ENCODE results near the gene GIT1. TPM values are rescaled to one million over a fixed set of nuclear protein-coding genes. Genes with fewer than 3 reads are reported as not detected.

GIT1 gene
- total RNA-seq, 1 experiment from 2014 or later, result 24.2 TPM

GRCh38 chr17:29613352-29613837, 23.9 kb upstream of the GIT1 start:
- H3K36me3 ChIP-seq (ENCODE audit: low read depth, low read length), result no peaks in the 10 kb centered on the region
- H3F3A ChIP-seq (ENCODE audit: low read length, unreplicated experiment), result no peaks in the 10 kb centered on the region
- no peak for ATAC-seq
- no peak overlapping the region for H3K27ac ChIP-seq (ENCODE audit: low read length)
- H3K9me3 ChIP-seq (ENCODE audit: low read length), result no peaks in the 10 kb centered on the region
- H4K20me1 ChIP-seq (ENCODE audit: low read length), result no peaks in the 10 kb centered on the region
- H3K9me2 ChIP-seq (replicated peaks; ENCODE audit: low read length), result no peaks in the 10 kb centered on the region
- no peak overlapping the region for H3K9ac ChIP-seq (ENCODE audit: low read length)
- no peaks in the 10 kb centered on the region for H3K79me2 ChIP-seq (ENCODE audit: low read length)
- peaks cover 16% of the 10 kb centered on the region for H3K4me1 ChIP-seq (ENCODE audit: insufficient read depth, low read length)
- H2AFZ ChIP-seq (ENCODE audit: low read length), result no peak overlapping the region
- intact Hi-C loops (cut with micrococcal nuclease), result no loop called here
- no peak overlapping the region for H3K4me2 ChIP-seq (ENCODE audit: low read length)
- BruUV-seq (replicated peaks), result no TSS peak
- ChIA-PET POLR2A (ENCODE audit: unreplicated experiment) (no interaction called here), CTCF (no interaction called here)
- H3K4me3 ChIP-seq (ENCODE audit: low read length), result no peak overlapping the region
- no peaks in the 10 kb centered on the region for H3K27me3 ChIP-seq (ENCODE audit: low read length)
- TF ChIP-seq CTCF (conservative IDR thresholded peaks at IDR 0.05; ENCODE audit: low read depth, low read length), result no peak
- no peak for TF ChIP-seq EZH2phosphoT487 (IDR thresholded peaks at IDR 0.05; ENCODE audit: borderline replicate concordance, low read length)
- TF ChIP-seq EZH2 (IDR thresholded peaks at IDR 0.05; ENCODE audit: low read length, unreplicated experiment), result no peak
- DNase-seq, result no peak

GRCh38 chr17:29612404-29613280, 23.2 kb upstream of the GIT1 start:
- ChIA-PET CTCF (no interaction called here), POLR2A (ENCODE audit: unreplicated experiment) (no interaction called here)
- no peaks in the 10 kb centered on the region for H3K27me3 ChIP-seq (ENCODE audit: low read length)
- H3K4me2 ChIP-seq (ENCODE audit: low read length), result no peak overlapping the region
- H3F3A ChIP-seq (ENCODE audit: low read length, unreplicated experiment), result no peaks in the 10 kb centered on the region
- no peaks in the 10 kb centered on the region for H3K79me2 ChIP-seq (ENCODE audit: low read length)
- peaks cover 14% of the 10 kb centered on the region for H3K4me1 ChIP-seq (ENCODE audit: insufficient read depth, low read length)
- H3K9me3 ChIP-seq (ENCODE audit: low read length), result no peaks in the 10 kb centered on the region
- H3K9ac ChIP-seq (ENCODE audit: low read length), result no peak overlapping the region
- TF ChIP-seq CTCF (conservative IDR thresholded peaks at IDR 0.05; ENCODE audit: low read depth, low read length) (no peak), EZH2 (IDR thresholded peaks at IDR 0.05; ENCODE audit: low read length, unreplicated experiment) (no peak), EZH2phosphoT487 (IDR thresholded peaks at IDR 0.05; ENCODE audit: borderline replicate concordance, low read length) (no peak)
- H2AFZ ChIP-seq (ENCODE audit: low read length), result no peak overlapping the region
- intact Hi-C loops (cut with micrococcal nuclease), result no loop called here
- no peaks in the 10 kb centered on the region for H3K9me2 ChIP-seq (replicated peaks; ENCODE audit: low read length)
- ATAC-seq, result no peak
- no peak for DNase-seq
- H3K36me3 ChIP-seq (ENCODE audit: low read depth, low read length), result no peaks in the 10 kb centered on the region
- no peak overlapping the region for H3K4me3 ChIP-seq (ENCODE audit: low read length)
- H3K27ac ChIP-seq (ENCODE audit: low read length), result no peak overlapping the region
- no peaks in the 10 kb centered on the region for H4K20me1 ChIP-seq (ENCODE audit: low read length)
- no TSS peak for BruUV-seq (replicated peaks)

GRCh38 chr17:29612094-29612403, 22.6 kb upstream of the GIT1 start:
- no peak for DNase-seq
- no peak for ATAC-seq
- Histone ChIP-seq H3K4me2 (ENCODE audit: low read length) (no peak overlapping the region), H3F3A (ENCODE audit: low read length, unreplicated experiment) (no peaks in the 10 kb centered on the region), H3K9me3 (ENCODE audit: low read length) (no peaks in the 10 kb centered on the region), H3K9ac (ENCODE audit: low read length) (no peak overlapping the region), H2AFZ (ENCODE audit: low read length) (no peak overlapping the region), H3K36me3 (ENCODE audit: low read depth, low read length) (no peaks in the 10 kb centered on the region), H3K27me3 (ENCODE audit: low read length) (no peaks in the 10 kb centered on the region), H3K4me1 (ENCODE audit: insufficient read depth, low read length) (0 out of 2 replicates have a peak, but pooled peaks cover 9% of the 10 kb centered on the region), H3K27ac (ENCODE audit: low read length) (no peak overlapping the region), H4K20me1 (ENCODE audit: low read length) (no peaks in the 10 kb centered on the region), H3K4me3 (ENCODE audit: low read length) (no peak overlapping the region), H3K79me2 (ENCODE audit: low read length) (no peaks in the 10 kb centered on the region), H3K9me2 (replicated peaks; ENCODE audit: low read length) (no peaks in the 10 kb centered on the region)
- intact Hi-C loops (cut with micrococcal nuclease), result no loop called here
- TF ChIP-seq EZH2 (IDR thresholded peaks at IDR 0.05; ENCODE audit: low read length, unreplicated experiment) (no peak), EZH2phosphoT487 (IDR thresholded peaks at IDR 0.05; ENCODE audit: borderline replicate concordance, low read length) (no peak), CTCF (conservative IDR thresholded peaks at IDR 0.05; ENCODE audit: low read depth, low read length) (no peak)
- ChIA-PET CTCF (no interaction called here), POLR2A (ENCODE audit: unreplicated experiment) (no interaction called here)
- BruUV-seq (replicated peaks), result no TSS peak
